GM13977 (cell line): ENCODE data around the gene NTSR1.

Experiments used
- DNase-seq: peaks from one replicate; pipeline ENCODE4 v3.0.0; 2012; ENCODE audit warnings: low spot score
- CTCF ChIP-seq: IDR thresholded peaks from 2 replicates; pipeline ENCODE4 v1.5.1; 2012; ENCODE audit warnings: mild to moderate bottlenecking, control low read depth; ENCODE audit not compliant: insufficient read depth; ENCODE audit errors: extremely low read depth, missing control alignments
- in situ Hi-C: fragments of 300-500 bp; cut with MboI; formaldehyde crosslinking; loops from one replicate; pipeline ENCODE4 v1.12.0; 2022; ENCODE audit warnings: low sequenced_read_pairs, low pct_unique_long_range_greater_than_20kb, mixed read lengths, inconsistent platforms; ENCODE audit not compliant: unreplicated experiment

The NTSR1 gene

DNA sequence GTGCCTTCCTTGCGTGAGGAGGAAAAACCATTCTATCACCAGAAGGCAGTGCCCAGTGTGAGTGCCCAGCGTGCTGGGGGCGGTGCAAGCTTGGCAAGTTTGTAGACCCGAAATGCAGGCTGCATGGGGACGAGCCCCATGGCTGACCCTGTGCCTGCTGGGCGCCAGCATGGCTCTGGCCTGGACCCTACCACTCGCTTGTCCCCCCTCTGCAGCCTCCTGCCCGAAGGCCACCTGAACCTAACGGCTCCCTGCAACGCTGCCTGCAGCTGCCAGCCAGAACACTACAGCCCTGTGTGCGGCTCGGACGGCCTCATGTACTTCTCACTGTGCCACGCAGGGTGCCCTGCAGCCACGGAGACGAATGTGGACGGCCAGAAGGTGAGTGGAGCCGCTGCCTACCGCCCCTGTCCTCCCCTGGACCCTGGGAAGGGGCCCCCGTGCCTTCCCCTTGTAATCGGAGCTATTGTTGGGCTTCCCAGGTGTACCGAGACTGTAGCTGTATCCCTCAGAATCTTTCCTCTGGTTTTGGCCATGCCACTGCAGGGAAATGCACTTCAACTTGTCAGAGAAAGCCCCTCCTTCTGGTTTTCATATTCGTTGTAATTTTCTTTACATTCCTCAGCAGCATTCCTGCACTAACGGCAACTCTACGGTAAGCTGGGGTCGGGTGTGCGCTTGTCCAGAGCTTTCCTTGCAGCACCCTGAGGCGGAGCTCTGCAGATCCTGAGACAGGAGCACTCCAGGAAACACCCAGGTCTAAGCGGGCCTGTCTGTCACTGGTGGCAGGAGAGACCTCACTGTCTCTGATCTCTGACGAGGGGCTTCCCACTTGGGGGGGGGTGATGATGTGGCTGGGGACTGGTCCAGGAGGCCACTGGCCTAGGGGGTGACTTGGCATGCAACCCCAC lies 40.9 kb upstream of the NTSR1 start:
- DNase-seq, result no peak
- in situ Hi-C loops, result no loop called here
- no peak for TF ChIP-seq CTCF

GRCh38 chr20:62668441-62669027 lies 40.1 kb upstream of the NTSR1 start:
- DNase-seq, result peak; percentile 80
- peak; percentile 70 for TF ChIP-seq CTCF
- in situ Hi-C loops, result no loop called here

- no peak for TF ChIP-seq CTCF
- in situ Hi-C loops, result no loop called here
- no peak for DNase-seq
Measured at GRCh38 chr20:62669249-62669648, 39.4 kb upstream of the NTSR1 start.

- TF ChIP-seq CTCF, result no peak
- in situ Hi-C loops, result no loop called here
- no peak for DNase-seq
Measured at GRCh38 chr20:62670156-62670555, 38.5 kb upstream of the NTSR1 start.

- in situ Hi-C loops, result no loop called here
- TF ChIP-seq CTCF, result no peak
Measured at GRCh38 chr20:62670998-62671397, 37.6 kb upstream of the NTSR1 start.

DNA sequence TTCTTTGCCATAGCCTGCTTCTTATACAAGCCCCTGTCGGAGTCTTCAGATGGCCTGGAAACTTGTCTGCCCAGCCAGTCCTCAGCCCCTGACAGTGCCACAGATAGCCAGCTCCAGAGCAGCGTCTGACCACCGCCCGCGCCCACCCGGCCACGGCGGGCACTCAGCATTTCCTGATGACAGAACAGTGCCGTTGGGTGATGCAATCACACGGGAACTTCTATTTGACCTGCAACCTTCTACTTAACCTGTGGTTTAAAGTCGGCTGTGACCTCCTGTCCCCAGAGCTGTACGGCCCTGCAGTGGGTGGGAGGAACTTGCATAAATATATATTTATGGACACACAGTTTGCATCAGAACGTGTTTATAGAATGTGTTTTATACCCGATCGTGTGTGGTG lies 36.9 kb upstream of the NTSR1 start:
- in situ Hi-C loops, result no loop called here
- DNase-seq, result no peak

More at GRCh38 chr20:62670998-62671397, 37.6 kb upstream of the NTSR1 start:
- no peak for DNase-seq

More for the DNA sequence above, 36.9 kb upstream of the NTSR1 start:
- no peak for TF ChIP-seq CTCF
